AML-193 (cell line): ENCODE data around the gene GRK5.
"Not testable (repeated sequence)": the region's sequence is repeated elsewhere in the genome, so short reads cannot be mapped to it uniquely, and the experiment has no call there.

ENCODE experiments used
- DNase-seq, 2 experiments: peaks; one replicate each; lab custom pipeline; 2025; lab: John Stamatoyannopoulos, UW

Gene GRK5

GRCh38 chr10:119222537-119222936, 15.2 kb downstream of the GRK5 start:
- DNase-seq = no peak

- no peak for DNase-seq
Measured at GRCh38 chr10:119222966-119223386, 15.6 kb downstream of the GRK5 start.

GRCh38 chr10:119225083-119225658, 17.8 kb downstream of the GRK5 start:
- no peak for DNase-seq

GRCh38 chr10:119227825-119228224, 20.5 kb downstream of the GRK5 start:
- DNase-seq = no peak

- DNase-seq = no peak
Measured at GRCh38 chr10:119231654-119232053, 24.3 kb downstream of the GRK5 start.

- not testable (repeated sequence) for DNase-seq
Measured at GRCh38 chr10:119232439-119232838, 25.1 kb downstream of the GRK5 start.

- DNase-seq = no peak
Measured at GRCh38 chr10:119233123-119233820, 25.9 kb downstream of the GRK5 start.

- DNase-seq = no peak
Measured at GRCh38 chr10:119233821-119234220, 26.4 kb downstream of the GRK5 start.

- DNase-seq = no peak
Measured at GRCh38 chr10:119235356-119235755, 28.0 kb downstream of the GRK5 start.

- DNase-seq = no peak
Measured at GRCh38 chr10:119237722-119238436, 30.5 kb downstream of the GRK5 start.

GRCh38 chr10:119238577-119238976, 31.2 kb downstream of the GRK5 start:
- no peak for DNase-seq

GRCh38 chr10:119239015-119239414, 31.6 kb downstream of the GRK5 start:
- not testable (repeated sequence) for DNase-seq

GRCh38 chr10:119239630-119240029, 32.3 kb downstream of the GRK5 start:
- DNase-seq = not testable (repeated sequence)

GRCh38 chr10:119241066-119241465, 33.7 kb downstream of the GRK5 start:
- DNase-seq = no peak

GRCh38 chr10:119242186-119242585, 34.8 kb downstream of the GRK5 start:
- DNase-seq = no peak

GRCh38 chr10:119243488-119243887, 36.1 kb downstream of the GRK5 start:
- DNase-seq = no peak

GRCh38 chr10:119243967-119244366, 36.6 kb downstream of the GRK5 start:
- DNase-seq = no peak

- DNase-seq = no peak
Measured at GRCh38 chr10:119245272-119245671, 37.9 kb downstream of the GRK5 start.

- no peak for DNase-seq
Measured at GRCh38 chr10:119246862-119247549, 39.6 kb downstream of the GRK5 start.

GRCh38 chr10:119247550-119247894, 40.2 kb downstream of the GRK5 start:
- DNase-seq = no peak

- DNase-seq = no peak
Measured at GRCh38 chr10:119248184-119248583, 40.8 kb downstream of the GRK5 start.

- no peak for DNase-seq
Measured at GRCh38 chr10:119248681-119249080, 41.3 kb downstream of the GRK5 start.
